ENCODE results near the gene ADAM12.

DNA sequence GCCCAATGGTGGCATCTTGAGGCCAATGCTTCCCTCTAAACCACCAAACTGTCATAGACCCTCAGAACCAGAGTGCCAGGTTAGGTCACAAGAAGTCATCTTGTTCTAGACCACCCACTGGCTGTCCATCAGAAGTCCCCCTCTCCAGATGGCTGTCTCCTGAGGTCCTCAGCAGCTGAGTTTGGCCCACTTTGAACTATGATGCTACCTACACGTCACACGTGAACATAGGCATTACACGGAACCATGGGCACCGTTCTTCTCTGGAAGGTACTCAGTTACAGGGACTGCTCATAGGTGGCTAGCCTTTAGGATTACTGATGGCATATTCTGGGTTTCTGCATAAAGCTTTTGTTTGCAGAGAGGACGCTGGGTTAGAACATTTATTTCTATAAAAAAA, 166.4 kb downstream of the ADAM12 start:
- TF ChIP-seq, protein P1, sequence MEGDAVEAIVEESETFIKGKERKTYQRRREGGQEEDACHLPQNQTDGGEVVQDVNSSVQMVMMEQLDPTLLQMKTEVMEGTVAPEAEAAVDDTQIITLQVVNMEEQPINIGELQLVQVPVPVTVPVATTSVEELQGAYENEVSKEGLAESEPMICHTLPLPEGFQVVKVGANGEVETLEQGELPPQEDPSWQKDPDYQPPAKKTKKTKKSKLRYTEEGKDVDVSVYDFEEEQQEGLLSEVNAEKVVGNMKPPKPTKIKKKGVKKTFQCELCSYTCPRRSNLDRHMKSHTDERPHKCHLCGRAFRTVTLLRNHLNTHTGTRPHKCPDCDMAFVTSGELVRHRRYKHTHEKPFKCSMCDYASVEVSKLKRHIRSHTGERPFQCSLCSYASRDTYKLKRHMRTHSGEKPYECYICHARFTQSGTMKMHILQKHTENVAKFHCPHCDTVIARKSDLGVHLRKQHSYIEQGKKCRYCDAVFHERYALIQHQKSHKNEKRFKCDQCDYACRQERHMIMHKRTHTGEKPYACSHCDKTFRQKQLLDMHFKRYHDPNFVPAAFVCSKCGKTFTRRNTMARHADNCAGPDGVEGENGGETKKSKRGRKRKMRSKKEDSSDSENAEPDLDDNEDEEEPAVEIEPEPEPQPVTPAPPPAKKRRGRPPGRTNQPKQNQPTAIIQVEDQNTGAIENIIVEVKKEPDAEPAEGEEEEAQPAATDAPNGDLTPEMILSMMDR (IDR thresholded peaks at IDR 0.05): no peak
- no peak for TF ChIP-seq POLR2A (IDR thresholded peaks at IDR 0.05)
